ENCODE data around the gene SDSL.

GRCh38 chr12:113396200-113396599 lies 26.0 kb upstream of the SDSL start:
- TF ChIP-seq CTCF (IDR thresholded peaks at IDR 0.05) (no peak), EZH2 (IDR thresholded peaks at IDR 0.05) (no peak), EZH2phosphoT487 (IDR thresholded peaks at IDR 0.05) (no peak)

Data from neural progenitor cell (in vitro differentiated cells).